Hepatocyte (in vitro differentiated cells): ENCODE data around the gene ECT2L. TPM values are rescaled to one million over a fixed set of nuclear protein-coding genes. Genes with fewer than 3 reads are reported as not detected.
A peak's percentile ranks its signal among the peaks of the same experiment; 100 is the strongest.

Experiments used
- DNase-seq: peaks from one replicate; pipeline ENCODE4 v3.0.0-alpha.2; 2016; ENCODE audit warnings: low spot score
- H2AFZ ChIP-seq: fragments of 200-600 bp; sonication (generic); 2 replicates; pipeline ENCODE4 v1.6.0; 2016; ENCODE audit warnings: antibody characterized with exemption, mild to moderate bottlenecking
- H3K27ac ChIP-seq: fragments of 200-600 bp; sonication (generic); 2 replicates; pipeline ENCODE4 v1.5.1; 2016; ENCODE audit warnings: mild to moderate bottlenecking
- H3K27me3 ChIP-seq: fragments of 200-600 bp; sonication (generic); 2 replicates; pipeline ENCODE4 v1.6.1; 2016
- H3K36me3 ChIP-seq: fragments of 200-600 bp; sonication (generic); replicated peaks from 2 replicates; pipeline ENCODE4 v1.5.1; 2016; ENCODE audit warnings: low read depth; ENCODE audit not compliant: insufficient read depth
- H3K4me1 ChIP-seq: fragments of 200-600 bp; sonication (generic); 2 replicates; pipeline ENCODE4 v1.5.1; 2016; ENCODE audit warnings: mild to moderate bottlenecking, moderate library complexity; ENCODE audit not compliant: insufficient read depth
- H3K4me2 ChIP-seq: fragments of 200-600 bp; sonication (generic); 2 replicates; pipeline ENCODE4 v1.6.0; 2016
- H3K4me3 ChIP-seq: fragments of 200-600 bp; sonication (generic); 2 replicates; pipeline ENCODE4 v1.5.1; 2016; ENCODE audit warnings: mild to moderate bottlenecking
- H3K79me2 ChIP-seq: fragments of 200-600 bp; sonication (generic); 2 replicates; pipeline ENCODE4 v1.6.0; 2017; ENCODE audit warnings: mild to moderate bottlenecking
- H3K9me2 ChIP-seq: fragments of 200-600 bp; sonication (generic); replicated peaks from 2 replicates; pipeline ENCODE4 v1.6.0; 2017; ENCODE audit warnings: mild to moderate bottlenecking; ENCODE audit not compliant: insufficient read depth
- H3K9me3 ChIP-seq: fragments of 200-600 bp; sonication (generic); 2 replicates; pipeline ENCODE4 v1.5.1; 2016; ENCODE audit warnings: low read depth, mild to moderate bottlenecking
- H4K20me1 ChIP-seq: fragments of 200-600 bp; sonication (generic); 2 replicates; pipeline ENCODE4 v1.6.0; 2016; ENCODE audit warnings: mild to moderate bottlenecking; ENCODE audit not compliant: insufficient read depth, poor library complexity, severe bottlenecking
- CTCF ChIP-seq: fragments of 200-600 bp; sonication (generic); IDR thresholded peaks from 2 replicates; pipeline ENCODE4 v1.5.1; 2016; ENCODE audit warnings: antibody characterized with exemption, mild to moderate bottlenecking; ENCODE audit not compliant: poor library complexity
- EZH2 ChIP-seq: fragments of 200-600 bp; sonication (generic); IDR thresholded peaks from 2 replicates; pipeline ENCODE4 v1.6.1; 2016; ENCODE audit warnings: antibody characterized with exemption, mild to moderate bottlenecking, borderline replicate concordance
- EZH2phosphoT487 ChIP-seq: fragments of 200-600 bp; sonication (generic); IDR thresholded peaks from one replicate; pipeline ENCODE4 v1.6.1; 2018; ENCODE audit warnings: antibody characterized with exemption, mild to moderate bottlenecking, low read depth, moderate library complexity; ENCODE audit not compliant: unreplicated experiment, severe bottlenecking
- WGBS: methylation state at CpG from one replicate; pipeline ENCODE4 v1.1.6; 2016; ENCODE audit warnings: low lambda C conversion rate; ENCODE audit errors: missing lambda C conversion rate; 5-methylcytosine and 5-hydroxymethylcytosine counted together
- polyA plus RNA-seq: library from polyadenylated mRNA; unstranded; fragments of >200 nt; fragmentation: Nextera tagmentation; extraction: Ambion mirVana; gene quantifications from 2 replicates; pipeline ENCODE4 v1.2.1, GENCODE V29; 2016
- total RNA-seq: library from RNA; depleted of rRNA; stranded (reverse); fragments of >200 nt; gene quantifications from 2 replicates; pipeline ENCODE4 v1.2.3, GENCODE V29; 2014

Gene ECT2L
- total and polyA plus RNA-seq, 2 experiments from 2014 or later, result not detected

GRCh38 chr6:138868181-138868580 is 72.3 kb downstream of the ECT2L start:
- no peaks in the 10 kb centered on the region for H3K9me3 ChIP-seq
- no peaks in the 10 kb centered on the region for H3K27me3 ChIP-seq
- H3K27ac ChIP-seq, result peak overlapping the region; percentile 26
- no peaks in the 10 kb centered on the region for H3K36me3 ChIP-seq
- no peak overlapping the region for H2AFZ ChIP-seq
- no peak for DNase-seq
- H3K4me1 ChIP-seq, result peaks cover 6% of the 10 kb centered on the region
- no peaks in the 10 kb centered on the region for H4K20me1 ChIP-seq
- TF ChIP-seq CTCF (no peak), EZH2 (no peak), EZH2phosphoT487 (no peak)
- H3K4me3 ChIP-seq, result no peak overlapping the region
- H3K79me2 ChIP-seq, result no peaks in the 10 kb centered on the region
- no peaks in the 10 kb centered on the region for H3K9me2 ChIP-seq
- H3K4me2 ChIP-seq, result no peak overlapping the region

DNA sequence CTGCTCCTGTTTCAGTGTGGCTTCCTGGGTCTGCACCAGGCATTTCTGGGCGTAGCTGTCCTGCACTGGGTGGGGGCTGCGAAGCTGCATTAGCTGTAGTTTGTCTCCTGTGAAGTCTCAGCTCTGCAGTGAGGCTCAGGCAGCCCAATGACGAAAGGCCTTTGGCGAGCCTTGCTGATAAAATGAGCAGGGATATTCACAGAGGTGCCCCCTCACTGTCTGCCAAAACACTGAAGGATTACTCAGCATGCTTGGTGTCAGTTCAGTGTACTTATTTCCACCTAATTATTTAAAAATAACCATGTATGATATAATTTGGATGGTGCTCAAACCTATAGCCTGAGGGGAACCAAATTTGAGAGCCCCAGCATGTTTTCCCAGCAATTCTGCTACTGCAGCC is 73.5 kb downstream of the ECT2L start:
- Histone ChIP-seq H2AFZ (no peak overlapping the region), H4K20me1 (no peaks in the 10 kb centered on the region), H3K4me2 (peak overlapping the region; percentile 16), H3K27ac (no peak overlapping the region), H3K4me1 (peaks cover 6% of the 10 kb centered on the region), H3K4me3 (no peak overlapping the region), H3K9me3 (no peaks in the 10 kb centered on the region), H3K79me2 (no peaks in the 10 kb centered on the region), H3K9me2 (no peaks in the 10 kb centered on the region), H3K36me3 (no peaks in the 10 kb centered on the region), H3K27me3 (no peaks in the 10 kb centered on the region)
- 67% methylated on average over 4 of the region's 4 CpGs for WGBS
- TF ChIP-seq EZH2phosphoT487 (no peak), EZH2 (no peak), CTCF (no peak)
- DNase-seq, result no peak

DNA sequence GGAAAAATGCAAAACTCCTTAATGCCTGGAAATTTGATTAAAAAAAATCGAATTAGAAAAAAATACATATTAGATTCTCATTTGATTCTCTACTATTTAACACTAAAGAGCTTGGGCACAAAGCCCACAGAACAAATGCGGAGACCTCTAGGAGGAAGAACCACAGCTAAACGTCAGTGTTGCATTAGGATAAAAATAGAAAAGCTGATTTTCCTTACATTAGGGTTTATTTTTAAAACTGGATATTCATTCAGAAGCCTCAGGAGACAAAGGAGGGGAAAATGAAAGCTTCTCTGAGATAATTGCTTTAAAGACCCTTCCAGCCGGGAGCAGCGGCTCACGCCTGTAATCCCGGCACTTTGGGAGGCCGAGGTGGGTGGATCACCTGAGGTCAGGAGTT is 77.3 kb downstream of the ECT2L start:
- H2AFZ ChIP-seq, result no peak overlapping the region
- no peak overlapping the region for H3K27ac ChIP-seq
- no peak overlapping the region for H3K4me3 ChIP-seq
- no peaks in the 10 kb centered on the region for H3K79me2 ChIP-seq
- no peaks in the 10 kb centered on the region for H3K27me3 ChIP-seq
- no peaks in the 10 kb centered on the region for H3K9me3 ChIP-seq
- H3K4me1 ChIP-seq, result peaks cover 6% of the 10 kb centered on the region
- TF ChIP-seq EZH2, result no peak
- no peak for TF ChIP-seq CTCF
- no peak for TF ChIP-seq EZH2phosphoT487
- no peaks in the 10 kb centered on the region for H3K36me3 ChIP-seq
- WGBS, result 85% methylated on average over 8 of the region's 8 CpGs
- DNase-seq, result no peak
- no peaks in the 10 kb centered on the region for H4K20me1 ChIP-seq
- H3K9me2 ChIP-seq, result no peaks in the 10 kb centered on the region
- H3K4me2 ChIP-seq, result no peak overlapping the region
